GM23338 (cell line): Measurements from ENCODE around the gene RTKN. TPM values are rescaled to one million over a fixed set of nuclear protein-coding genes. Genes with fewer than 3 reads are reported as not detected.
A peak's percentile ranks its signal among the peaks of the same experiment; 100 is the strongest.

Source experiments
- ATAC-seq: fragments of 200-7000 bp; cut with Tn5 transposase; 3 replicates; pipeline ENCODE4 v1.9.1; 2020
- DNase-seq: peaks from one replicate; pipeline ENCODE4 v3.0.0-alpha.2; 2015; ENCODE audit warnings: low spot score
- H2AFZ ChIP-seq: fragments of 200-600 bp; sonication (generic); 2 replicates; pipeline ENCODE4 v1.8.0; 2016; ENCODE audit warnings: antibody characterized with exemption, mild to moderate bottlenecking, moderate library complexity
- H3F3A ChIP-seq: fragments of 200-600 bp; sonication (generic); replicated peaks from 2 replicates; pipeline ENCODE4 v1.8.0; 2017; ENCODE audit warnings: antibody characterized with exemption, mixed run types, low read depth
- H3K27ac ChIP-seq: fragments of 200-600 bp; sonication (generic); 2 replicates; pipeline ENCODE4 v1.6.1; 2016; ENCODE audit warnings: low read depth
- H3K27me3 ChIP-seq: fragments of 200-600 bp; sonication (generic); 2 replicates; pipeline ENCODE4 v1.8.0; 2016; ENCODE audit warnings: mild to moderate bottlenecking, mixed run types, moderate library complexity; ENCODE audit not compliant: insufficient read depth
- H3K36me3 ChIP-seq: fragments of 200-600 bp; sonication (generic); 2 replicates; pipeline ENCODE4 v1.8.0; 2016; ENCODE audit warnings: mild to moderate bottlenecking; ENCODE audit not compliant: insufficient read depth
- H3K4me1 ChIP-seq: fragments of 200-600 bp; sonication (generic); 2 replicates; pipeline ENCODE4 v1.8.0; 2016; ENCODE audit warnings: mild to moderate bottlenecking, moderate library complexity; ENCODE audit not compliant: insufficient read depth
- H3K4me2 ChIP-seq: fragments of 200-600 bp; sonication (generic); 2 replicates; pipeline ENCODE4 v1.7.1; 2017; ENCODE audit warnings: mixed run types
- H3K4me3 ChIP-seq: fragments of 200-600 bp; sonication (generic); 2 replicates; pipeline ENCODE4 v1.6.1; 2016; ENCODE audit warnings: mixed run types
- H3K79me2 ChIP-seq: fragments of 200-600 bp; sonication (generic); replicated peaks from 2 replicates; pipeline ENCODE4 v1.8.0; 2017; ENCODE audit warnings: mild to moderate bottlenecking; ENCODE audit not compliant: insufficient read depth
- H3K9me2 ChIP-seq: fragments of 200-600 bp; sonication (generic); 2 replicates; pipeline ENCODE4 v1.8.0; 2017; ENCODE audit not compliant: insufficient read depth
- H4K20me1 ChIP-seq: fragments of 200-600 bp; sonication (generic); replicated peaks from 2 replicates; pipeline ENCODE4 v1.8.0; 2017; ENCODE audit warnings: mild to moderate bottlenecking; ENCODE audit not compliant: insufficient read depth
- H3K27ac Mint-ChIP-seq: 2 replicates; pipeline ENCODE4 v1.8.0; 2020; ENCODE audit warnings: inconsistent platforms, mild to moderate bottlenecking, moderate library complexity, mixed read lengths
- H3K27me3 Mint-ChIP-seq: 3 replicates; pipeline ENCODE4 v1.8.0; 2022; ENCODE audit warnings: low read depth, mild to moderate bottlenecking, moderate library complexity, mixed read lengths, inconsistent platforms; ENCODE audit not compliant: insufficient read depth, poor library complexity
- H3K36me3 Mint-ChIP-seq: 3 replicates; pipeline ENCODE4 v1.8.0; 2021; ENCODE audit warnings: low read depth, mild to moderate bottlenecking, inconsistent platforms, moderate library complexity, mixed read lengths
- H3K4me1 Mint-ChIP-seq: 3 replicates; pipeline ENCODE4 v1.8.0; 2020; ENCODE audit warnings: mild to moderate bottlenecking, inconsistent platforms, mixed read lengths
- H3K4me3 Mint-ChIP-seq: 3 replicates; pipeline ENCODE4 v1.8.0; 2021; ENCODE audit warnings: moderate library complexity, mild to moderate bottlenecking, inconsistent platforms, mixed read lengths
- H3K9me3 Mint-ChIP-seq: 3 replicates; pipeline ENCODE4 v1.8.0; 2020; ENCODE audit warnings: moderate library complexity, mild to moderate bottlenecking, inconsistent platforms, mixed read lengths
- CREB1 ChIP-seq: fragments of 250-450 bp; sonication (Bioruptor Pico); IDR thresholded peaks from 2 replicates; pipeline ENCODE4 v1.5.0; 2020; ENCODE audit warnings: low read depth, mild to moderate bottlenecking, moderate library complexity
- EZH2 ChIP-seq: fragments of 200-600 bp; sonication (generic); IDR thresholded peaks from one replicate; pipeline ENCODE4 v1.8.0; 2017; ENCODE audit warnings: antibody characterized with exemption, mild to moderate bottlenecking, low read depth; ENCODE audit not compliant: unreplicated experiment
- EZH2phosphoT487 ChIP-seq: fragments of 200-600 bp; sonication (generic); IDR thresholded peaks from one replicate; pipeline ENCODE4 v1.8.1; 2018; ENCODE audit warnings: antibody characterized with exemption; ENCODE audit not compliant: unreplicated experiment
- JUNB ChIP-seq: IDR thresholded peaks from one replicate; pipeline ENCODE4 v1.6.1; 2016; ENCODE audit warnings: antibody characterized with exemption; ENCODE audit not compliant: unreplicated experiment
- NANOG ChIP-seq: IDR thresholded peaks from 2 replicates; pipeline ENCODE4 v1.6.1; 2016; ENCODE audit warnings: antibody characterized with exemption, borderline replicate concordance
- POLR2AphosphoS5 ChIP-seq: IDR thresholded peaks from 2 replicates; pipeline ENCODE4 v1.6.1; 2016; ENCODE audit warnings: antibody characterized with exemption, low read depth
- STAT1 ChIP-seq: IDR thresholded peaks from one replicate; pipeline ENCODE4 v1.6.1; 2016; ENCODE audit warnings: antibody characterized with exemption; ENCODE audit not compliant: unreplicated experiment
- ZNF114 ChIP-seq: fragments of 250-450 bp; sonication (Bioruptor Pico); IDR thresholded peaks from 2 replicates; pipeline ENCODE4 v1.5.0; 2020; ENCODE audit warnings: mild to moderate bottlenecking, moderate library complexity
- ZNF331 ChIP-seq: fragments of 250-450 bp; sonication (Bioruptor Pico); IDR thresholded peaks from 2 replicates; pipeline ENCODE4 v1.5.0; 2020; ENCODE audit warnings: low read depth, mild to moderate bottlenecking, moderate library complexity
- ZNF462 ChIP-seq: fragments of 250-450 bp; sonication (Bioruptor Pico); IDR thresholded peaks from 2 replicates; pipeline ENCODE4 v1.5.0; 2020; ENCODE audit warnings: mild to moderate bottlenecking, moderate library complexity
- polyA plus RNA-seq: library from polyadenylated mRNA; unstranded; fragments of >200 nt; fragmentation: Nextera tagmentation; extraction: Ambion mirVana; gene quantifications from 2 replicates; pipeline ENCODE4 v1.2.1, GENCODE V29; 2016
- total RNA-seq: library from RNA; depleted of rRNA; stranded (reverse); fragments of >200 nt; shearing (Covaris generic); gene quantifications from 2 replicates; pipeline ENCODE4 v1.2.3, GENCODE V29; 2014
- TF ChIP-seq, protein P1 (sequence below), 2 experiments: fragments of 200-600 bp in 1 of 2; sonication (generic) in 1 of 2; conservative IDR thresholded peaks; 2 replicates each; pipeline versions ENCODE4 v1.5.1 to v1.6.1; 2016 to 2017; ENCODE audit warnings: antibody characterized with exemption in 2 of 2, low read depth in 2 of 2, mild to moderate bottlenecking in 2 of 2, moderate library complexity in 1 of 2
- TF ChIP-seq, protein P2 (sequence below): IDR thresholded peaks from 2 replicates; pipeline ENCODE4 v1.6.1; 2016; ENCODE audit warnings: antibody characterized with exemption
- TF ChIP-seq, protein P3 (sequence below): IDR thresholded peaks from one replicate; pipeline ENCODE4 v1.6.1; 2018; ENCODE audit warnings: antibody characterized with exemption; ENCODE audit not compliant: unreplicated experiment

The RTKN gene
- total and polyA plus RNA-seq, 2 experiments from 2014 or later: 24.5 to 50.0 TPM

- no peaks in the 10 kb centered on the region for H3K36me3 ChIP-seq
- no peaks in the 10 kb centered on the region for H3K27me3 ChIP-seq
- Mint-ChIP-seq H3K27me3 (peaks cover 23% of the 10 kb centered on the region), H3K9me3 (no peaks in the 10 kb centered on the region), H3K4me1 (peaks cover 40% of the 10 kb centered on the region), H3K4me3 (peak overlapping the region; percentile 98), H3K27ac (no peak overlapping the region), H3K36me3 (peaks cover 22% of the 10 kb centered on the region)
- no peak for ATAC-seq
- DNase-seq: no peak
- H4K20me1 ChIP-seq: peaks cover 34% of the 10 kb centered on the region
- H3F3A ChIP-seq: peaks cover 18% of the 10 kb centered on the region
- H3K4me1 ChIP-seq: peaks cover 35% of the 10 kb centered on the region
- TF ChIP-seq ZNF331: no peak
- TF ChIP-seq NANOG: no peak
- TF ChIP-seq STAT1: no peak
- TF ChIP-seq POLR2AphosphoS5: no peak
- TF ChIP-seq JUNB: no peak
- no peak for TF ChIP-seq EZH2
- TF ChIP-seq ZNF462 (CRISPR knock-in tag): no peak
- TF ChIP-seq, protein P1, sequence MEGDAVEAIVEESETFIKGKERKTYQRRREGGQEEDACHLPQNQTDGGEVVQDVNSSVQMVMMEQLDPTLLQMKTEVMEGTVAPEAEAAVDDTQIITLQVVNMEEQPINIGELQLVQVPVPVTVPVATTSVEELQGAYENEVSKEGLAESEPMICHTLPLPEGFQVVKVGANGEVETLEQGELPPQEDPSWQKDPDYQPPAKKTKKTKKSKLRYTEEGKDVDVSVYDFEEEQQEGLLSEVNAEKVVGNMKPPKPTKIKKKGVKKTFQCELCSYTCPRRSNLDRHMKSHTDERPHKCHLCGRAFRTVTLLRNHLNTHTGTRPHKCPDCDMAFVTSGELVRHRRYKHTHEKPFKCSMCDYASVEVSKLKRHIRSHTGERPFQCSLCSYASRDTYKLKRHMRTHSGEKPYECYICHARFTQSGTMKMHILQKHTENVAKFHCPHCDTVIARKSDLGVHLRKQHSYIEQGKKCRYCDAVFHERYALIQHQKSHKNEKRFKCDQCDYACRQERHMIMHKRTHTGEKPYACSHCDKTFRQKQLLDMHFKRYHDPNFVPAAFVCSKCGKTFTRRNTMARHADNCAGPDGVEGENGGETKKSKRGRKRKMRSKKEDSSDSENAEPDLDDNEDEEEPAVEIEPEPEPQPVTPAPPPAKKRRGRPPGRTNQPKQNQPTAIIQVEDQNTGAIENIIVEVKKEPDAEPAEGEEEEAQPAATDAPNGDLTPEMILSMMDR (conservative IDR thresholded peaks at IDR 0.05; ENCODE audit: low read depth in 2 of 2): no peak
- TF ChIP-seq, protein P2, sequence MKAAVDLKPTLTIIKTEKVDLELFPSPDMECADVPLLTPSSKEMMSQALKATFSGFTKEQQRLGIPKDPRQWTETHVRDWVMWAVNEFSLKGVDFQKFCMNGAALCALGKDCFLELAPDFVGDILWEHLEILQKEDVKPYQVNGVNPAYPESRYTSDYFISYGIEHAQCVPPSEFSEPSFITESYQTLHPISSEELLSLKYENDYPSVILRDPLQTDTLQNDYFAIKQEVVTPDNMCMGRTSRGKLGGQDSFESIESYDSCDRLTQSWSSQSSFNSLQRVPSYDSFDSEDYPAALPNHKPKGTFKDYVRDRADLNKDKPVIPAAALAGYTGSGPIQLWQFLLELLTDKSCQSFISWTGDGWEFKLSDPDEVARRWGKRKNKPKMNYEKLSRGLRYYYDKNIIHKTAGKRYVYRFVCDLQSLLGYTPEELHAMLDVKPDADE: no peak
- TF ChIP-seq, protein P3, sequence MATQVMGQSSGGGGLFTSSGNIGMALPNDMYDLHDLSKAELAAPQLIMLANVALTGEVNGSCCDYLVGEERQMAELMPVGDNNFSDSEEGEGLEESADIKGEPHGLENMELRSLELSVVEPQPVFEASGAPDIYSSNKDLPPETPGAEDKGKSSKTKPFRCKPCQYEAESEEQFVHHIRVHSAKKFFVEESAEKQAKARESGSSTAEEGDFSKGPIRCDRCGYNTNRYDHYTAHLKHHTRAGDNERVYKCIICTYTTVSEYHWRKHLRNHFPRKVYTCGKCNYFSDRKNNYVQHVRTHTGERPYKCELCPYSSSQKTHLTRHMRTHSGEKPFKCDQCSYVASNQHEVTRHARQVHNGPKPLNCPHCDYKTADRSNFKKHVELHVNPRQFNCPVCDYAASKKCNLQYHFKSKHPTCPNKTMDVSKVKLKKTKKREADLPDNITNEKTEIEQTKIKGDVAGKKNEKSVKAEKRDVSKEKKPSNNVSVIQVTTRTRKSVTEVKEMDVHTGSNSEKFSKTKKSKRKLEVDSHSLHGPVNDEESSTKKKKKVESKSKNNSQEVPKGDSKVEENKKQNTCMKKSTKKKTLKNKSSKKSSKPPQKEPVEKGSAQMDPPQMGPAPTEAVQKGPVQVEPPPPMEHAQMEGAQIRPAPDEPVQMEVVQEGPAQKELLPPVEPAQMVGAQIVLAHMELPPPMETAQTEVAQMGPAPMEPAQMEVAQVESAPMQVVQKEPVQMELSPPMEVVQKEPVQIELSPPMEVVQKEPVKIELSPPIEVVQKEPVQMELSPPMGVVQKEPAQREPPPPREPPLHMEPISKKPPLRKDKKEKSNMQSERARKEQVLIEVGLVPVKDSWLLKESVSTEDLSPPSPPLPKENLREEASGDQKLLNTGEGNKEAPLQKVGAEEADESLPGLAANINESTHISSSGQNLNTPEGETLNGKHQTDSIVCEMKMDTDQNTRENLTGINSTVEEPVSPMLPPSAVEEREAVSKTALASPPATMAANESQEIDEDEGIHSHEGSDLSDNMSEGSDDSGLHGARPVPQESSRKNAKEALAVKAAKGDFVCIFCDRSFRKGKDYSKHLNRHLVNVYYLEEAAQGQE: no peak
- no peak for TF ChIP-seq CREB1
- TF ChIP-seq ZNF114 (CRISPR knock-in tag): no peak
- TF ChIP-seq EZH2phosphoT487: no peak
- peaks cover 52% of the 10 kb centered on the region for H3K79me2 ChIP-seq
- H3K27ac ChIP-seq: no peak overlapping the region
- peak overlapping the region; percentile 97 for H3K4me2 ChIP-seq
- H2AFZ ChIP-seq: no peak overlapping the region
- H3K9me2 ChIP-seq: no peaks in the 10 kb centered on the region
- H3K4me3 ChIP-seq: peak overlapping the region; percentile 96
Measured at GRCh38 chr2:74439373-74439772, 2.4 kb downstream of the RTKN start.
